Endothelial cell of umbilical vein (primary cell): ENCODE data around the gene OR10G2. TPM values are rescaled to one million over a fixed set of nuclear protein-coding genes. Genes with fewer than 3 reads are reported as not detected.

Source experiments
- BruUV-seq: library from RNA; stranded (reverse); fragments of 400-500 nt; replicated peaks from 2 replicates; lab custom pipeline; 2021; lab: Mats Ljungman, UMichigan
- CTCF ChIA-PET: fragments of 300-600, 350-600 bp; sonication (Branson Sonifier 250); formaldehyde crosslinking; loops from one replicate; lab custom pipeline; 2021; ENCODE audit warnings: antibody characterized with exemption, inconsistent platforms; lab: Charles Lee
- POLR2A ChIA-PET: fragments of 300-600, 350-600 bp; sonication (Branson Sonifier 250); formaldehyde crosslinking; loops from one replicate; lab custom pipeline; 2021; ENCODE audit warnings: antibody characterized with exemption, inconsistent platforms; lab: Charles Lee
- DNase-seq: peaks from one replicate; pipeline ENCODE4 v3.0.0-alpha.2; 2011; ENCODE audit warnings: low read depth, low spot score
- FAIRE-seq: peaks from 2 replicates; lab custom pipeline; 2011; peaks lifted over from hg19 to GRCh38; lab: Jason Lieb, UNC
- H2AFZ ChIP-seq: 2 replicates; pipeline ENCODE4 v1.6.0; 2012; ENCODE audit warnings: low read depth, low read length, control low read depth, inconsistent platforms
- H3K27ac ChIP-seq: 2 replicates; pipeline ENCODE4 v1.5.1; 2011; ENCODE audit warnings: low read depth, mild to moderate bottlenecking, control low read depth, low read length, moderate library complexity; ENCODE audit not compliant: insufficient read depth
- H3K27me3 ChIP-seq, 2 experiments: 2 replicates each; pipeline versions ENCODE4 v1.6.0 to v1.6.1; 2011; ENCODE audit warnings: low read length in 2 of 2, mixed read lengths in 1 of 2; ENCODE audit not compliant: control insufficient read depth in 2 of 2, insufficient read depth in 2 of 2
- H3K36me3 ChIP-seq, 2 experiments: 2 replicates in 1 of 2; 3 replicates in 1 of 2; pipeline ENCODE4 v1.5.1; 2011; ENCODE audit warnings: low read length in 2 of 2, mild to moderate bottlenecking in 1 of 2, moderate library complexity in 1 of 2; ENCODE audit not compliant: control insufficient read depth in 2 of 2, insufficient read depth in 2 of 2; ENCODE audit errors: extremely low read depth in 1 of 2
- H3K4me1 ChIP-seq: 3 replicates; pipeline ENCODE4 v1.5.1; 2011; ENCODE audit warnings: mild to moderate bottlenecking, low read length; ENCODE audit not compliant: control insufficient read depth, insufficient read depth; ENCODE audit errors: extremely low read depth
- H3K4me2 ChIP-seq: 2 replicates; pipeline ENCODE4 v1.6.1; 2011; ENCODE audit warnings: low read length, control low read depth, mixed read lengths; ENCODE audit not compliant: insufficient read depth
- H3K4me3 ChIP-seq, 3 experiments: fragments of 200-600 bp in 1 of 3; sonication (generic), shearing (Covaris generic) in 1 of 3; replicated peaks in 1 of 3; 2 replicates each; pipeline ENCODE4 v1.5.1; 2011 to 2016; ENCODE audit warnings: control low read depth in 3 of 3, low read length in 3 of 3, mild to moderate bottlenecking in 2 of 3, inconsistent platforms in 1 of 3, low read depth in 1 of 3, moderate library complexity in 1 of 3; ENCODE audit not compliant: insufficient read depth in 1 of 3
- H3K79me2 ChIP-seq: 2 replicates; pipeline ENCODE4 v1.6.0; 2012; ENCODE audit warnings: low read length, inconsistent platforms; ENCODE audit not compliant: control insufficient read depth, insufficient read depth
- H3K9ac ChIP-seq: replicated peaks from 2 replicates; pipeline ENCODE3; 2011; ENCODE audit warnings: low read length, control low read depth; ENCODE audit not compliant: insufficient read depth; ENCODE audit errors: extremely low read depth
- H3K9me1 ChIP-seq: replicated peaks from 3 replicates; pipeline ENCODE4 v1.6.0; 2011; ENCODE audit warnings: mild to moderate bottlenecking, low read length; ENCODE audit not compliant: control insufficient read depth, insufficient read depth; ENCODE audit errors: extremely low read depth
- H3K9me3 ChIP-seq: replicated peaks from 2 replicates; pipeline ENCODE4 v1.5.1; 2012; ENCODE audit warnings: low read length, inconsistent platforms; ENCODE audit not compliant: control insufficient read depth, insufficient read depth
- H4K20me1 ChIP-seq: replicated peaks from 2 replicates; pipeline ENCODE3; 2011; ENCODE audit warnings: mild to moderate bottlenecking, low read length; ENCODE audit not compliant: control insufficient read depth, insufficient read depth; ENCODE audit errors: extremely low read depth
- CTCF ChIP-seq, 2 donors: IDR thresholded peaks; 1 replicate in 1 of 2; 2 replicates in 1 of 2; pipeline ENCODE4 v1.5.1; 2011; ENCODE audit warnings: low read length in 2 of 2, mild to moderate bottlenecking in 2 of 2, moderate library complexity in 2 of 2, control low read depth in 1 of 2, inconsistent platforms in 1 of 2, low read depth in 1 of 2; ENCODE audit not compliant: insufficient read depth in 1 of 2; ENCODE audit errors: extremely low read depth in 1 of 2
- EZH2 ChIP-seq: IDR thresholded peaks from 2 replicates; pipeline ENCODE4 v1.6.1; 2012; ENCODE audit warnings: borderline replicate concordance, low read depth, mild to moderate bottlenecking, moderate library complexity, low read length, inconsistent platforms; ENCODE audit not compliant: severe bottlenecking
- FOS ChIP-seq: IDR thresholded peaks from 2 replicates; pipeline ENCODE4 v1.6.1; 2011; ENCODE audit warnings: mild to moderate bottlenecking, low read length, moderate library complexity, borderline replicate concordance; ENCODE audit not compliant: insufficient read depth
- GATA2 ChIP-seq: IDR thresholded peaks from 2 replicates; pipeline ENCODE4 v1.7.0; 2011; ENCODE audit warnings: low read depth, mild to moderate bottlenecking, moderate library complexity, mixed read lengths, low read length; ENCODE audit not compliant: insufficient read length, insufficient read depth
- JUN ChIP-seq: IDR thresholded peaks from 2 replicates; pipeline ENCODE4 v1.6.1; 2011; ENCODE audit warnings: borderline replicate concordance, low read depth; ENCODE audit not compliant: insufficient read length, insufficient read depth
- MAX ChIP-seq: IDR thresholded peaks from 2 replicates; pipeline ENCODE4 v1.6.1; 2011; ENCODE audit not compliant: insufficient read depth, insufficient read length
- MYC ChIP-seq: IDR thresholded peaks from one replicate; pipeline ENCODE4 v1.6.1; 2011; ENCODE audit warnings: mild to moderate bottlenecking, low read depth, low read length
- POLR2A ChIP-seq: IDR thresholded peaks from 2 replicates; pipeline ENCODE4 v1.6.1; 2012; ENCODE audit warnings: low read depth, mild to moderate bottlenecking, control low read depth, low read length
- POLR2AphosphoS5 ChIP-seq: IDR thresholded peaks from 2 replicates; pipeline ENCODE4 v1.6.1; 2012; ENCODE audit warnings: low read depth, mild to moderate bottlenecking, control low read depth, low read length, moderate library complexity; ENCODE audit not compliant: insufficient read depth
- dilution Hi-C: fragments of 300-500 bp; cut with MboI; formaldehyde crosslinking; loops from one replicate; pipeline ENCODE4 v1.15.0; 2019; ENCODE audit warnings: low sequenced_read_pairs; ENCODE audit not compliant: extremely low pct_ligation_motif_present
- intact Hi-C: fragments of 100-400 bp; cut with micrococcal nuclease; formaldehyde crosslinking; loops from one replicate; pipeline ENCODE4 v1.10.0; 2022
- polyA plus RNA-seq, 4 experiments: library from polyadenylated mRNA; depleted of rRNA in 3 of 4; stranded (reverse) in 3 of 4; unstranded in 1 of 4; fragments of >200 nt; gene quantifications; 2 replicates each; pipeline versions ENCODE4 v1.2.1 to v1.2.3, GENCODE V29; 2011 to 2012; ENCODE audit warnings: missing spikeins in 1 of 4
- total RNA-seq: library from RNA; stranded (reverse); gene quantifications from 2 replicates; pipeline ENCODE4 v1.2.3, GENCODE V29; 2021

The OR10G2 gene
- total and polyA plus RNA-seq, 2 donors (not counting 3 experiments of a cell fraction or from before 2014, with no cell fraction given) = not detected

- no peaks in the 10 kb centered on the region for H4K20me1 ChIP-seq
- H3K4me2 ChIP-seq = no peak within 1 kb of the TSS
- TF ChIP-seq POLR2A (no peak), EZH2 (no peak), MYC (no peak), FOS (no peak), POLR2AphosphoS5 (no peak), JUN (no peak), MAX (no peak), CTCF (IDR thresholded peaks at IDR 0.05; ENCODE audit: extremely low read depth in 1 of 2, insufficient read depth in 1 of 2, low read depth in 1 of 2, low read length in 2 of 2) (no peak), GATA2 (no peak)
- no peak within 1 kb of the TSS for H2AFZ ChIP-seq
- FAIRE-seq (no peak), DNase-seq (no peak)
- no peaks in the 10 kb centered on the region for H3K9me3 ChIP-seq
- no peaks in the 10 kb centered on the region for H3K79me2 ChIP-seq
- no TSS peak for BruUV-seq
- H3K9ac ChIP-seq = no peak within 1 kb of the TSS
- H3K4me3 ChIP-seq = no peak within 1 kb of the TSS
- no peaks in the 10 kb centered on the region for H3K9me1 ChIP-seq
- peaks cover 6% of the 10 kb centered on the region for H3K4me1 ChIP-seq
- CTCF ChIA-PET = no interaction called here
- dilution Hi-C loops = no loop called here
- no peaks in the 10 kb centered on the region for H3K36me3 ChIP-seq
- H3K27me3 ChIP-seq = no peaks in the 10 kb centered on the region
- H3K27ac ChIP-seq = no peak within 1 kb of the TSS
- intact Hi-C loops = no loop called here
- POLR2A ChIA-PET = no interaction called here
These were observed 39.0 kb upstream of the OR10G2 start, which contains the start of gene OR4E1 for GRCh38 chr14:21673718-21674117. TSS of gene OR4E1 (minus strand) at chr14:21673818. CDS start at chr14:21670935, 2,883 bp downstream.
